Mucosa of descending colon (tissue), 3 donors: Measurements from ENCODE around the gene HS3ST2. TPM values are rescaled to one million over a fixed set of nuclear protein-coding genes. Genes with fewer than 3 reads are reported as not detected.
A peak's percentile ranks its signal among the peaks of the same experiment; 100 is the strongest.

Experiments used
- ATAC-seq: fragments of 200-7000 bp; cut with Tn5 transposase; one replicate; pipeline ENCODE4 v1.9.1; 2020; ENCODE audit warnings: mild to moderate bottlenecking, moderate library complexity
- DNase-seq, 3 donors: peaks; one replicate each; pipeline ENCODE4 v3.0.0-alpha.2; 2020
- H3K36me3 ChIP-seq: fragments of 200-600 bp; one replicate; pipeline ENCODE4 v1.8.0; 2021; ENCODE audit warnings: low read depth, mild to moderate bottlenecking
- H3K4me1 ChIP-seq: fragments of 200-600 bp; one replicate; pipeline ENCODE4 v1.8.0; 2021; ENCODE audit warnings: low read depth, mild to moderate bottlenecking
- H3K4me3 ChIP-seq: fragments of 200-600 bp; one replicate; pipeline ENCODE4 v1.8.0; 2021; ENCODE audit warnings: mild to moderate bottlenecking
- H3K9me3 ChIP-seq: fragments of 200-600 bp; one replicate; pipeline ENCODE4 v1.8.0; 2021; ENCODE audit warnings: mild to moderate bottlenecking
- intact Hi-C, 2 donors: fragments of 100-400 bp; cut with DNase I in 1 of 2; cut with micrococcal nuclease in 1 of 2; formaldehyde crosslinking; loops; one replicate each; pipeline versions ENCODE4 v1.11.0 to v1.11.1; 2022; cut with DNase I, micrococcal nuclease
- total RNA-seq, 3 donors: library from RNA; stranded (reverse); fragmentation: NEBNext Ultra II Directional in 2 of 3; extraction: Animal tissue kit (Norgen Biotek cat#: 25700) in 2 of 3; gene quantifications; one replicate each; pipeline versions ENCODE4 v1.2.1 to v1.2.4, GENCODE V29; 2021 to 2023
- TF ChIP-seq, protein P1 (sequence below): fragments of 200-600 bp; IDR thresholded peaks from one replicate; pipeline ENCODE4 v1.8.0; 2022; ENCODE audit warnings: antibody characterized with exemption, mild to moderate bottlenecking
- donor health status: DM: no; HTN: no; CAD: no; lungs with moderate emphysema.
- donor health status: DM: no; HTN: no; CAD: no.
- donor health status: DM: no; HTN: yes; CAD: no.

The HS3ST2 gene
- total RNA-seq, 3 donors from 2014 or later = 0.20 to 1.6 (median 0.24) TPM

DNA sequence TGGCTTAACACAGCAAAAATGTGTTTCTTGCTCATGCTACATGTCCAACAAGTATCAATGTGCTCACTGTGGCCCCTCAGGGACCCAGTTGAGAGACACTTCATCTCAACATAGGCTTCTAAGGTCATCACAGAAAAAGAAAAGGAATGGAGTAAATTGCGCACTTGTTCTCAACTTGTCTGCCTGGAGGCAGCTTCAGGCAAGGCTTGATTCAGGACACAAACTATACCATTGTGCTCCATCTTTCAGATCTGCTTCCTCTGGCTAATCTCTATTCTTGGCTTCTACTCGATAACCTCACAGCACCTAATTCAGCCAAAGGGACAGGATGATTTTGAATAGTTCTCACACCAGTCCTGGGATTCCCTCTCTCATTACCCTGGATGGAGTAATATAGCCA lies 35.6 kb downstream of the HS3ST2 start:
- no peaks in the 10 kb centered on the region for H3K9me3 ChIP-seq

DNA sequence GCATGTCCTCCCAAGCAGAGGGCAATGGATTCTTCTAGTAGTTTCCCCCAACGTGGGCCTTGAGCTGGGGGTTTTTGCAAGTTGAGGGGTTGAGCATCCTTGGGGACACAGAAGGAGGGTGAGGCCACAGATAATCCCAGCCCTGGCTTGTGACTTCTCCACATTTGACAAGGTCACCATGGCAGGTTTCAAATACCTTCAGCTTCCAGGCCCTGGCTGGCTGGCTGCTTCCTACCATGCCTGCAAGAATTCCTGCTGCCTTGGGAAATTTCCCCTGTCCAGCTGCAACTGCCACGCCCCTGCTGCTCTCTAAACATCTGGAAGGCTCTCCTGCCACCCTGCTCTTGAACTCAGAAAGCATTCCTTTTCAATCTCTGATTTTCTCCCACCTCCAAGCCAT lies 41.3 kb downstream of the HS3ST2 start:
- H3K9me3 ChIP-seq = no peaks in the 10 kb centered on the region
- H3K4me1 ChIP-seq = no peaks in the 10 kb centered on the region
- ATAC-seq (no peak), DNase-seq (no peak)
- no peak overlapping the region for H3K4me3 ChIP-seq
- intact Hi-C loops = no loop called here
- TF ChIP-seq, protein P1, sequence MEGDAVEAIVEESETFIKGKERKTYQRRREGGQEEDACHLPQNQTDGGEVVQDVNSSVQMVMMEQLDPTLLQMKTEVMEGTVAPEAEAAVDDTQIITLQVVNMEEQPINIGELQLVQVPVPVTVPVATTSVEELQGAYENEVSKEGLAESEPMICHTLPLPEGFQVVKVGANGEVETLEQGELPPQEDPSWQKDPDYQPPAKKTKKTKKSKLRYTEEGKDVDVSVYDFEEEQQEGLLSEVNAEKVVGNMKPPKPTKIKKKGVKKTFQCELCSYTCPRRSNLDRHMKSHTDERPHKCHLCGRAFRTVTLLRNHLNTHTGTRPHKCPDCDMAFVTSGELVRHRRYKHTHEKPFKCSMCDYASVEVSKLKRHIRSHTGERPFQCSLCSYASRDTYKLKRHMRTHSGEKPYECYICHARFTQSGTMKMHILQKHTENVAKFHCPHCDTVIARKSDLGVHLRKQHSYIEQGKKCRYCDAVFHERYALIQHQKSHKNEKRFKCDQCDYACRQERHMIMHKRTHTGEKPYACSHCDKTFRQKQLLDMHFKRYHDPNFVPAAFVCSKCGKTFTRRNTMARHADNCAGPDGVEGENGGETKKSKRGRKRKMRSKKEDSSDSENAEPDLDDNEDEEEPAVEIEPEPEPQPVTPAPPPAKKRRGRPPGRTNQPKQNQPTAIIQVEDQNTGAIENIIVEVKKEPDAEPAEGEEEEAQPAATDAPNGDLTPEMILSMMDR = no peak
- no peaks in the 10 kb centered on the region for H3K36me3 ChIP-seq

More for the DNA sequence above, 35.6 kb downstream of the HS3ST2 start:
- Histone ChIP-seq H3K4me1 (no peaks in the 10 kb centered on the region), H3K4me3 (no peak overlapping the region), H3K36me3 (no peaks in the 10 kb centered on the region)
- ATAC-seq (no peak), DNase-seq (no peak)
- intact Hi-C loops = no loop called here
- TF ChIP-seq, protein P1 = no peak

DNA sequence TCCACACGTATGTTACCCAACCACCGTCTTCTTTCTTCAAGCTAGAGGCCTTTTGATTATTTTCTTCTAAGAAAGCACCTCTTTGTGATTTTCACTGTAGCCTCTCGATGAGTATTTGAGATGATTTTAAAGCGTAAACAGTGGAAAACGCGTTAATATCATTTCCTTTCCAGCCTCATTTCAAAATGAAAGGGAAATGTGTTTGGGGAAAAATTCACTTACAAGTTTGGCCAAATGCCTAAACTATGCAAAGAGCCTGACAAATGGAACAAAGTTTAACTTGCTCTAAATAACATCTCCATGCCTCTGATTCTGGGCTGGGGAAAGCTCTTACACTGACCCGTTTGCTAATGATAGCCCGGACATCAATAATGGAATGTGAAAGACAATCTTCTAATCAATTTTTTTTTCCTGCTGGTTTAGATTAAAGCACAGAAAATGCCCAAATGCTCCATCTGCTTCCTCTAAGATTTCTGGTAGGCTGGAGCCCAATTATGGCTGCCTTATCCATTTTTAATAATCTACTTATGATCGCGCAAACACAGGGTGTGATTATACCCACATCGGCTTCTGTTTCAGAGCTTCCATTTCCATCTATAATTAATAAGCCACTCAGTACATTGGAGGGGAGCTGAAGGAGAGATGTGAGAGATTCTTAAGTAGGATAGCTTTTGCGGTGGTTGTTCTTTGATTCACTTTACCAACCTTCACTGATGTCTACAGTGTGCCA lies 43.5 kb downstream of the HS3ST2 start:
- intact Hi-C loops = no loop called here
- TF ChIP-seq, protein P1 = no peak

DNA sequence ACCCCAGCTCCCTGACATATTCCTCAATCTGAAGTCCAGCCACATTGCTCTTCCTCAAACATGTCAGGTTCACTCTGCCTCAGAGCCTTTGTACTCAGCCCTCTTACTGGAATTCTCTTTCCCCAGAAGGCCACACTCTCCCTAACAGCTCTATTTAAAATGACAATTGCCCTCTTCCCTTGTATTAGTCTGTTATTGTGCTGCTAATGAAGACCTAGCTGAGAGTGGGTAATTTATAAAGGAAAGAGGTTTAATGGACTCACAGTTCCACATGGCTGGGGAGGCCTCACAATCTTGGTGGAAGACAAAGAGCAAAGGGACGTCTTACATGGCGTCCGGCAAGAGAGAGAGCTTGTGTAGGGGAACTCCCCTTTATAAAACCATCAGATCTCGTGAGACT lies 46.0 kb downstream of the HS3ST2 start:
- intact Hi-C loops = no loop called here
- no peaks in the 10 kb centered on the region for H3K4me1 ChIP-seq
- no peaks in the 10 kb centered on the region for H3K36me3 ChIP-seq
- ATAC-seq (no peak), DNase-seq (no peak)
- H3K4me3 ChIP-seq = no peak overlapping the region
- no peaks in the 10 kb centered on the region for H3K9me3 ChIP-seq
- TF ChIP-seq, protein P1 = no peak

More for the DNA sequence above, 43.5 kb downstream of the HS3ST2 start:
- H3K4me1 ChIP-seq = no peaks in the 10 kb centered on the region
- ATAC-seq (no peak), DNase-seq (no peak)
- H3K36me3 ChIP-seq = no peaks in the 10 kb centered on the region
- no peak overlapping the region for H3K4me3 ChIP-seq
- no peaks in the 10 kb centered on the region for H3K9me3 ChIP-seq

DNA sequence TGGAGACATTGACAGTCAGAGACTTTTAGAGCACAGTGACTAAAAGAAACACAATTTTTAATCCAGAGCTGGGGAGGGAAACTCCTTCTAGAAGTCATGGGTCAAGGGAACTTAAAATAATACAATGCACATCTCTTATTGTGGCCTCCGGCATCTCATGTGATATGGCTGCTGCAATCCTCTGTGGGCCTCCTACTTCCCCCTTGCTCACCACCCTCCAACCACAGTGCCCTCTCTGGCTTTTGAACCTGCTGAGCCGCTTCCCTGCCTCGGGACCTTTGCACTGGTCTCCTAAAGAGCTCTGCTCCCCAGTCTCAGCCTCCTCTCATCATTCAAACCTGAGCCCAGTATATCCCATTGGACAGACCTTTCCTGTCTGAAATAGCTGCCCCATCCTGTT lies 47.6 kb downstream of the HS3ST2 start:
- intact Hi-C loops = no loop called here
- Histone ChIP-seq H3K4me3 (no peak overlapping the region), H3K36me3 (no peaks in the 10 kb centered on the region), H3K4me1 (no peaks in the 10 kb centered on the region), H3K9me3 (no peaks in the 10 kb centered on the region)
- TF ChIP-seq, protein P1 = no peak
- peak in 1 of 3 donors; percentile 8 for DNase-seq
- no peak for ATAC-seq

DNA sequence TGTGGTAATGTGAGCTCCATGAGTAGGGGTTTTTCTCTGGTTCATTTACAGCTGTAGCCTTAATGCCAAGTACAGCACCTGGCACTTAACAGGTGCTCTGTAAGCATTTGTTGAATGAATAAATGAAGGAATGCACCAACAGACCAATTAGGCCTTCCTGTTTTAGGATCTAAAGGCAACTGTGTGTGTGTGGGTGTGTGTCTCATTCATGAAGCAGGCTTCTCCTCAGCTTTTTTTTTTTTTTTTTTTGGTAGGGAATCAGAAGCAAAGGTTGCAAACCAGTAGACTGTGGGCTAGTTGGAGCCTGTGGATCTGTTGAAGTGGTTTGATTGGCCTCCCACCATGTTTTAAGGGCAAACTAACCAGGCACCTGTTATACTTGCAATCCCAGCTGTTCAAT lies 48.1 kb downstream of the HS3ST2 start:
- TF ChIP-seq, protein P1 = no peak
- Histone ChIP-seq H3K4me3 (no peak overlapping the region), H3K36me3 (no peaks in the 10 kb centered on the region), H3K9me3 (no peaks in the 10 kb centered on the region), H3K4me1 (no peaks in the 10 kb centered on the region)
- DNase-seq (no peak), ATAC-seq (no peak)
- intact Hi-C loops = no loop called here
